ENCODE results near the gene PPP1R10. TPM values are rescaled to one million over a fixed set of nuclear protein-coding genes. Genes with fewer than 3 reads are reported as not detected.

Gene PPP1R10
- total RNA-seq, 1 experiment from 2014 or later, result 121 TPM

DNA sequence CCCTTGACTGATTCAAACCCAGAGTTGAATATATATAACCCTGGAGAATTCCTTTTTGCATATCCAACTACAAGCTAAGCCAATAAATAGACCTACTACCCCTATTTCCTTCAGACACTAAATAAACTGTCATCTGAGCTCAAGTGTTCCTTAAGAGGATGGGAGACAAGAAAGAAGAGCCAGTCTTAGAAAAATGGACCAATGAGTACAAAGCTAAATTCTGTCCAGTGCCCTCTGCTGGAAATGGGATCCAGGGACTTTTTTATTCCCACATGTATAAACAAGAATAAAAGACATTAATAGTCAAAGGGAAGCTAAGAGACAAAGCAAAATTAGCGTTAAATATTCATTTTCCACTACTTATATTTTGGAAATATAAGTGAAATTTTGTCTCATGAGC lies 4.8 kb downstream of the PPP1R10 start:
- no peak for TF ChIP-seq EZH2 (IDR thresholded peaks at IDR 0.05; ENCODE audit: borderline replicate concordance, low read depth, low read length, poor library complexity, severe bottlenecking)
- TF ChIP-seq, protein P1, sequence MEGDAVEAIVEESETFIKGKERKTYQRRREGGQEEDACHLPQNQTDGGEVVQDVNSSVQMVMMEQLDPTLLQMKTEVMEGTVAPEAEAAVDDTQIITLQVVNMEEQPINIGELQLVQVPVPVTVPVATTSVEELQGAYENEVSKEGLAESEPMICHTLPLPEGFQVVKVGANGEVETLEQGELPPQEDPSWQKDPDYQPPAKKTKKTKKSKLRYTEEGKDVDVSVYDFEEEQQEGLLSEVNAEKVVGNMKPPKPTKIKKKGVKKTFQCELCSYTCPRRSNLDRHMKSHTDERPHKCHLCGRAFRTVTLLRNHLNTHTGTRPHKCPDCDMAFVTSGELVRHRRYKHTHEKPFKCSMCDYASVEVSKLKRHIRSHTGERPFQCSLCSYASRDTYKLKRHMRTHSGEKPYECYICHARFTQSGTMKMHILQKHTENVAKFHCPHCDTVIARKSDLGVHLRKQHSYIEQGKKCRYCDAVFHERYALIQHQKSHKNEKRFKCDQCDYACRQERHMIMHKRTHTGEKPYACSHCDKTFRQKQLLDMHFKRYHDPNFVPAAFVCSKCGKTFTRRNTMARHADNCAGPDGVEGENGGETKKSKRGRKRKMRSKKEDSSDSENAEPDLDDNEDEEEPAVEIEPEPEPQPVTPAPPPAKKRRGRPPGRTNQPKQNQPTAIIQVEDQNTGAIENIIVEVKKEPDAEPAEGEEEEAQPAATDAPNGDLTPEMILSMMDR (conservative IDR thresholded peaks at IDR 0.05; ENCODE audit: low read depth, low read length), result peak; percentile 61
- POLR2A ChIA-PET (ENCODE audit: low non-redundant PET), result no interaction called here
- peak; percentile 66 for DNase-seq (ENCODE audit: low spot score)
- BruUV-seq (replicated peaks), result no TSS peak
- peaks cover 27% of the 10 kb centered on the region for H3K4me1 ChIP-seq (ENCODE audit: insufficient read depth, low read length, poor library complexity, severe bottlenecking)
- intact Hi-C loops (cut with micrococcal nuclease; ENCODE audit: unreplicated experiment), result no loop called here
- H3K4me3 ChIP-seq (ENCODE audit: low read depth, low read length, poor library complexity, severe bottlenecking), result no peak overlapping the region
- CTCF ChIA-PET, result interaction anchor here (0.9 to 1.1 kb wide), 2 partner anchors 118 to 475 kb away, joined by 3 to 4 read pairs; no protein-coding TSS in a partner anchor
- H3K9me3 ChIP-seq (ENCODE audit: low read depth, low read length, poor library complexity, severe bottlenecking), result no peaks in the 10 kb centered on the region
- H3K36me3 ChIP-seq (ENCODE audit: insufficient read depth, low read length, poor library complexity, severe bottlenecking), result peaks cover 57% of the 10 kb centered on the region
- H3K27me3 ChIP-seq (replicated peaks; ENCODE audit: insufficient read depth, low read depth, low read length, poor library complexity), result no peaks in the 10 kb centered on the region
- peak overlapping the region; percentile 99 for H3K27ac ChIP-seq (ENCODE audit: low read depth, low read length, poor library complexity, severe bottlenecking)

DNA sequence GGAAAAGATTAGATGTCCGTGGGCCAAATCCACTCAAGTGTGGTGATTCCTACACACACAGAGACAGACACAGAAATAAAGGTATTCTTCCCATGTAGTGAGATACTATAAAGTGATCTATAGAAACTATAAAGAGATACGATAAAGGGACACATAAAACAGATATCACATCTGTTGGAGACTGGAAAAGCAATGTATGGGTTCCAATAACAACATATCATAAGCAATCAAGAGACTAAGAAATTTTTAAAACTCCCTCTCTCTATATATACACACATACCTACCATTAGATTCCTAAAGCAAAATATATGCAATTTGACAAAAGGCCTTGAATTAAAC lies 5.2 kb downstream of the PPP1R10 start:
- POLR2A ChIA-PET (ENCODE audit: low non-redundant PET), result no interaction called here
- TF ChIP-seq, protein P1 (conservative IDR thresholded peaks at IDR 0.05; ENCODE audit: low read depth, low read length), result no peak
- TF ChIP-seq EZH2 (IDR thresholded peaks at IDR 0.05; ENCODE audit: borderline replicate concordance, low read depth, low read length, poor library complexity, severe bottlenecking), result no peak
- Histone ChIP-seq H3K9me3 (ENCODE audit: low read depth, low read length, poor library complexity, severe bottlenecking) (no peaks in the 10 kb centered on the region), H3K27me3 (replicated peaks; ENCODE audit: insufficient read depth, low read depth, low read length, poor library complexity) (no peaks in the 10 kb centered on the region), H3K36me3 (ENCODE audit: insufficient read depth, low read length, poor library complexity, severe bottlenecking) (peaks cover 60% of the 10 kb centered on the region), H3K27ac (ENCODE audit: low read depth, low read length, poor library complexity, severe bottlenecking) (no peak overlapping the region), H3K4me1 (ENCODE audit: insufficient read depth, low read length, poor library complexity, severe bottlenecking) (peaks cover 27% of the 10 kb centered on the region), H3K4me3 (ENCODE audit: low read depth, low read length, poor library complexity, severe bottlenecking) (no peak overlapping the region)
- BruUV-seq (replicated peaks), result no TSS peak
- DNase-seq (ENCODE audit: low spot score), result no peak
- CTCF ChIA-PET, result interaction anchor here (0.9 to 1.1 kb wide), 2 partner anchors 119 to 475 kb away, joined by 3 to 4 read pairs; no protein-coding TSS in a partner anchor
- intact Hi-C loops (cut with micrococcal nuclease; ENCODE audit: unreplicated experiment), result no loop called here

DNA sequence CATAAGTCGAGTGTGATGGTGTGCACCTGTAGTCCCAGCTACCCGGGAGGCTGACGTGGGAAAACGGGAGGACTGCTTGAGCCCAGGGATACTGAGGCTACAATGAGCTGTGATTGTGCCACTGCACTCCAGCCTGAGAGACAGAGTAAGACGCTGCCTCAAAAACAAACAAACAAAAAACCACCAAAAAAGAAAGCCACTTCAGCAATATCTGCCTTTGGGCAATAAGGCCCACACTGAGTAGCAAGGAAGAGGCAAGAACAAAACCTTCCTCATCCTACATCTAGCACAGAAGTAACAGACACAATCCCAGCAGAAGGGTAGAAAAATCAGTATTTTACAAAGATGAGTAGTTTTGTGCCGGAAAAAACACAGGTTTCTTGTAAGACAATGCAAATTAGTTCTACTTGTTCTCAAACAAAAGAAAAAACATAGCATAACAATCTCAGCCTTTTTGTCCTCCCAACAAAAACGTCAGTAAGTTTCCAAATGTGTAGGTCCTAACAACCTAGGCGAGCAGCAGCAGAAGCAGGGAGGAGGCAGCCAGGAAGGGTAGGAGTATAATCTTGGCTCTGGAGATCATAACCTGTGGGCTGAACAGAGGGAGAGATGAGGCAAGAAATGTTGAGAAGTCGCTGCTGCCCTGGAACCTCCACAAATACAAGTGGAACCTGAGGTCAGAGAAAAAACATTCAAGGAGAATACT lies 5.7 kb downstream of the PPP1R10 start:
- H3K4me1 ChIP-seq (ENCODE audit: insufficient read depth, low read length, poor library complexity, severe bottlenecking), result peaks cover 27% of the 10 kb centered on the region
- H3K9me3 ChIP-seq (ENCODE audit: low read depth, low read length, poor library complexity, severe bottlenecking), result no peaks in the 10 kb centered on the region
- no peak overlapping the region for H3K27ac ChIP-seq (ENCODE audit: low read depth, low read length, poor library complexity, severe bottlenecking)
- H3K36me3 ChIP-seq (ENCODE audit: insufficient read depth, low read length, poor library complexity, severe bottlenecking), result peaks cover 60% of the 10 kb centered on the region
- TF ChIP-seq, protein P1 (conservative IDR thresholded peaks at IDR 0.05; ENCODE audit: low read depth, low read length), result no peak
- TF ChIP-seq EZH2 (IDR thresholded peaks at IDR 0.05; ENCODE audit: borderline replicate concordance, low read depth, low read length, poor library complexity, severe bottlenecking), result no peak
- BruUV-seq (replicated peaks), result no TSS peak
- ChIA-PET CTCF (interaction anchor here (0.9 kb wide), 1 partner anchor 119 kb away, joined by 3 read pairs; no protein-coding TSS in a partner anchor), POLR2A (ENCODE audit: low non-redundant PET) (no interaction called here)
- H3K27me3 ChIP-seq (replicated peaks; ENCODE audit: insufficient read depth, low read depth, low read length, poor library complexity), result no peaks in the 10 kb centered on the region
- no peak for DNase-seq (ENCODE audit: low spot score)
- H3K4me3 ChIP-seq (ENCODE audit: low read depth, low read length, poor library complexity, severe bottlenecking), result no peak overlapping the region
- intact Hi-C loops (cut with micrococcal nuclease; ENCODE audit: unreplicated experiment), result no loop called here

Measured in A673 (cell line).